NCI-H2171 (cell line): ENCODE results near the gene MPPED1.

ENCODE experiments used
- DNase-seq: peaks from one replicate; lab custom pipeline; 2025; lab: John Stamatoyannopoulos, UW

Gene MPPED1, protein sequence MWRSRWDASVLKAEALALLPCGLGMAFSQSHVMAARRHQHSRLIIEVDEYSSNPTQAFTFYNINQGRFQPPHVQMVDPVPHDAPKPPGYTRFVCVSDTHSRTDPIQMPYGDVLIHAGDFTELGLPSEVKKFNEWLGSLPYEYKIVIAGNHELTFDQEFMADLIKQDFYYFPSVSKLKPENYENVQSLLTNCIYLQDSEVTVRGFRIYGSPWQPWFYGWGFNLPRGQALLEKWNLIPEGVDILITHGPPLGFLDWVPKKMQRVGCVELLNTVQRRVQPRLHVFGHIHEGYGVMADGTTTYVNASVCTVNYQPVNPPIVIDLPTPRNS

DNA sequence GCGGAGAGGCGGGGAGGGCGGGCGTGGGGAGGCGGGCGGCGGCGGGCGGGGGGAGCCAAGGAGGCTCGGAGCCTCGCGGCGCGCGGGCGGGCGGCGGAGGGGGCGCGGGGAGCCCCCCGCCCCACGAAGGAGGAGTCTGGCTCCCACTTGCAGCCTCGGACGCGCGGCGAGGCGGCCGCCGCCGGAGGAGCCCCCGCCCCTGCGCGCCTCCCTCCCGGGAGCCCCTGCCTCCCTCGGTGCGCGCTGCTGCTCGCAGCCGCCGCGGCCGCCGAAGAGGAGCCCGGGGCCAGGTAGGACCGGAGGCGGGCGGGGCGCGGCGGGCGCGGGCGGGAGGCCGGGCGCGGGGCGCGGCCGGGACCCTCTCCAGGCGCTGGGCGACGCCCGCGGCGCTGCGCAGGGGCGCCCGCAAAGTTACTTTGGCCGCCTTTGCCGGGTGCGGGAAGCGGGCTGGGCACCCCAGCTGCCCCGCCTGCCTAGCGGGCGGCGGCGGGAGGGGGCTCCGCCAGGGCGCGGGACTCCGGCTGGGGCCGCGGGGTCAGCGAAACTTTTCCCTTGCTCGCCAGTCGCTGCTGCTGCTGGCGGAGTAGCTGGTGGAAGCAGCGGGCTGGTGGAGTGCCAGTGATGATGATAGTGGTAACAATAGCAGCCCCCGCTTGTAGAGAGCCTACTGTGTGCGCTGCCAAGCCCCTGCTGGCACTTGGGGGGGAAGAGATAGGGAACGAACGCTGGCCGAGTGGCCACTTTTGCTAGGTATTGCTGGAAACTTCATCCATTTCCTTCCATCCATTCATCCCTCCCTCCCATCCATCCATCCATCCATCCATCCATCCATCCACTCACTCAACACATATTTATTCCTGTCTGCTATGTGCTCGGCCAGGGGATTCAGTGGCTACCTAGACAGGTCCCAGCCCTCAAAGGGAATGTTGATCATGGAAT, at the start of gene MPPED1:
Gene MPPED1 (plus strand): TSS at position 146 of the 939 bp plus-strand sequence. CDS start 12,972 bp downstream, outside the sequence.
- no peak for DNase-seq

DNA sequence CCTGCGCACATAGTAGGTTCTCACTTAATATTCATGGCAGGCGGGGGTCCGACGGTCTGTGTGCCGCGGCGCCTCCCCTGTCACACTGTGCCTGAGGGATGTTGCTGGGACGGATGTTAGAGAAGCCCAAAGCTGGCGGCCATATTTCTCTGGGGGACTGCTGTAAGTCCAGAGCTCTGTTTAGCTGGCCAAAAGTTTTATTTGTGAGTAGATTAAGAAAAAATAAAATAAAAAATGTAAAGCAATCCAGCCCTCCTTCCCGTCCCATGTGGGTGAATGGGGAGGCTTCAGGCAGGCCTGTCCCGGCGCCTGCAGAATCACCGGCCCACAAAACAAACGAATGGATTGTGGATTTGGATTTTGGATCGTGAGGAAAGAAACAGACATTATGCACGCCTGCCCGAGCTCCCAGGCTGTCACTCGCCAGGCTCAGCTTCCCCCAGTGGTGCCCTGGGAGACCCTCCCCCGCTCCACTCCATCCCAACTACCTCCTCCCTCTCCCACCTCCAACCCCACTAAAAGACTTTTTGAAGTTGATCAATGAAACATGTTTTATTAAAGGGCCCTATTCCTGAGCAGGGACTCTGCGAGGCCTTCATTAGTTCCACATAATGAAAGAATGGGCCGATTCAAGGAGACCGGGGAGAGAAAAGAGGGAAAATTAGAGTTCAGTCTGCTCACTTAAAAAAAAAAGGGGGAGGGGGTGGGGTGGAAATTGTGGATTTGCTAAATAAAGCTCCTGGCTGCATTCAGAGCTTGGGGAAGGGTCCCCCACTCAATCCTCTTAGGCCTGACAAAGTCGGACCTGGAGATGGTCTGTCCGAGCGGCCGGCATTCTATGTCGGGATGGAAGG, 48.3 kb upstream of the MPPED1 start:
- no peak for DNase-seq

DNA sequence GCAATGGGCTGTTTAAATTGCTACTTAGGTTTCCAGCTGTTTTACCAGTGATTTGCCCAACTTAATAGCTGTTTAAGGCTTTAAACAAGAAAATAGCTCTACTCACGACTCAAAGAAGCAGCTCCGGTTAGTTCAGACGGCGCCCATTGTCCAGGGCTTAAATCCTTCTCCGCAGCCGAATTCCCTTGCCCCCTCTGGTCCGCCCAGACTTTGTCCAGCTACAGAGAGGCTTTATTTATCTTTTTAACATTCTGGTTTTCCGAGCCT, 47.7 kb upstream of the MPPED1 start:
- DNase-seq: no peak

DNA sequence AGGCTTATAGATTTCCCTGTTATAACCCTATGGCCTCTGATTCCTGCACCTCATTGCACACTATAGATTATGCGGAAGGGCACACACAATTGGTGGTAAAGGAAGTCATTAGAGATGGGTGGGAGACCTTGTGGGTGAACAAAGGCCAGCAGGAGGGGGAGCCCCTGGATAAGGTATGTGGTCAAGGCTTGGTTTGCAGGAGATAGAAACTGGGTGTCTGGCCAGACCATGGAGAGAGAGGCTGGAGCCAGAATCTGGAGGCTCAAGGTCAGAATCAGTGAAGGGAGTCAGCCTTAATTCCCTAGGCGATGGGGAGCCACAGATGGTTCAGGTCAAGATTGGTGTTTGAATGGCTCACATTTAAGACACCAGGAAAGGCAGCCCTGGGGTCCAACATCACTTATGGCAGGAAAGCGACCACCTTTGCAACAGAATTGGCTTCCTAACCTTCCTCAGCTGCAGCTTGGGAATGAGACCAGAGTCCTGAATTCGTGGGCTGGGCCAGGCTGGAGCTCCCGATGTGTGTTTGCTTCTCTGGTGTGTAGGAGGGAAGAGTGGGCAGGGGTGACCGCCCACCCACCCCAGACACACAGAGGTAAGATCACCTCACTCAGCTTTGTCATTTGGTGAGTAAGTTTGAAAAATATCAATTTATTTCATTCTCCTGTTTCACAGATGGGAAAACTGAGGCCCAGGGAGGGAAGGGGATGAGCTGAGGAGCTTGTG, 45.9 kb upstream of the MPPED1 start:
- DNase-seq: no peak

GRCh38 chr22:43370036-43370435, 41.8 kb upstream of the MPPED1 start:
- DNase-seq: no peak

DNA sequence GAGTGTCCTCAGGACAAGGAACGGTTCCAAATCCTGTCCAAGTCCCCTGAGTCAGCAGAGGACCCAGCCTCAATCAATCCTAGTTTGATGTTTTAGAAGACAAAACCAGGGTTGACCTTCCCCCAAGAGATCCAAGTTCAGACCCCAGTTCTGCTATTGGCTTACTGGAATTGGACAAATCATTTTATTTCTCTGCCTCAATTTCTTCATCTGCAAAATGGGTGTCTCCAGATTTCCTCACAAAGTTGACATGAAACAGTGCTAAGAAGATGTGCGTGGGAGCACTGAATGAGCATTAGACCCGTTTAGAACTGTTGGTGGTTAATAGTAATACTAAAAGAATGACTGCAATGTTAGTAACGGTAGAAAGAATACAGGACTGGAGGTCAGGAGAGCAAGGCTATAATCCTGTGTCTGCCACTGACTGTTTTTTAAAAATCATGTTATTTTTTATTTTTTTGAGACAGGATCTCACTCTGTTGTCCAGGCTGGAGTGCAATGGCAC, 35.8 kb upstream of the MPPED1 start:
- no peak for DNase-seq

- DNase-seq: no peak
These were observed 34.9 kb upstream of the MPPED1 start for GRCh38 chr22:43376765-43377547.

- no peak for DNase-seq
These were observed 34.3 kb upstream of the MPPED1 start for GRCh38 chr22:43377548-43377895.

- DNase-seq: no peak
These were observed 33.7 kb upstream of the MPPED1 start for GRCh38 chr22:43377896-43378704.

GRCh38 chr22:43381693-43382092, 30.1 kb upstream of the MPPED1 start:
- no peak for DNase-seq

DNA sequence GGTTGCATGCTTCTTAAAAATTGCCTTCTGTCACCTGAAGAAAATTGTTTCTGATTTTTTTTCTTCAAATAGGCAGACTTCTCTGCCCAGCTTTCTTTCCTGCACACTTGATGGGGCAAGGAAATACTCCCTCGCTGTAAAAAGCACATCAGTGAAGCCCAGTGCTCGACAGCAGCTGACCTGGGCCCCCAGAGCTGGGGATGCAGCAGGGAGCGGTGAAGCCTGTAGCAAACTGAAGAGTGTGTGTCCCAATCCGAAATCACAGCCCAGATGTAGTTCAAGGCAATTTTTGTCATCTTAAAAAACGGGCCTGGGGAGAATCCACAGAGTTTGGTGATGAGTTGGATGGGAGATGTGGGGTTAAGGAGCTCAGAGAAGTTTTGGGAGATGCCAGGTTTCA, 27.0 kb upstream of the MPPED1 start:
- DNase-seq: no peak

DNA sequence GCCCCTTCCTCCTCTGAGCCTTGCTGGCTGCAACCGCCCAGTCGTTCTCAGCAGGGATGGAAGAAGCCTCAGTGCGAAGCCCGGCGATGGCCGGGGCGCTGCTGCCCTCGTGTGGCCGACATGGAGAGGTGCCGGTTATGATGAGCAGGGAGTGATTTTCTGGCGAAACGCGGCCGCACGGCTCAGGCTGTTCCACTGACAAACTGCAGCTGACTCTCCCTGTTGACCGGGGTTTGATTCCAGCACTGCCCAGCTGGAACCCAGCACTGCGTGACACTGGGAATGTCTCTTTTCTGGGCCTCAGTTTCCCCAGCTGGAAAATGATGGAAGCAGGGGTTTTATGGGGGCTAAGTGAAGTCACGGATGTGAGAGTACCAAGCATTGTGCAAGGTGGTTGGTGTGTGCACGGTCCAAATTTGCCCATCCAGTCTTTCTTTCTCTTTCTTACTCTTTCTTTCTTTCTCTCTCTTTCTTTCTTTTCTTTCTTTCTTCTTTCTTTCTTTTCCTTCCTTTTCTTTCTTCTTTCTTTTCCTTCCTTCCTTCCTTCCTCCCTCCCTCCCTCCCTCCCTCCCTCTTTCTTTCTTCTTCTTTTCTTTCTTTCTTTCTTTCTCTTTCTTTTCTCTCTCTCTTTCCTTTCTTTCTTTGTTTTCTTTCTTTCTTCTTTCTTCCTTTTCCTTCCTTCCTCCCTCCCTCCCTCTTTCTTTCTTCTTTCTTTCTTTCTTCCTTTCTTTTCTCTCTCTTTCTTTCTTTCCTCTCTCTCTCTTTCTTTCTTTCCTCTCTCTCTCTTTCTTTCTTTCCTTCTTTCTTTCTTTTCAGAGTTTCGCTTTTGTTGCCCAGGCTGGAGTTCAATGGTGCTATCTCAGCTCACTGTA, 25.8 kb upstream of the MPPED1 start:
- peak; percentile 69 for DNase-seq

- DNase-seq: no peak
These were observed 24.0 kb upstream of the MPPED1 start for GRCh38 chr22:43387815-43388214.

DNA sequence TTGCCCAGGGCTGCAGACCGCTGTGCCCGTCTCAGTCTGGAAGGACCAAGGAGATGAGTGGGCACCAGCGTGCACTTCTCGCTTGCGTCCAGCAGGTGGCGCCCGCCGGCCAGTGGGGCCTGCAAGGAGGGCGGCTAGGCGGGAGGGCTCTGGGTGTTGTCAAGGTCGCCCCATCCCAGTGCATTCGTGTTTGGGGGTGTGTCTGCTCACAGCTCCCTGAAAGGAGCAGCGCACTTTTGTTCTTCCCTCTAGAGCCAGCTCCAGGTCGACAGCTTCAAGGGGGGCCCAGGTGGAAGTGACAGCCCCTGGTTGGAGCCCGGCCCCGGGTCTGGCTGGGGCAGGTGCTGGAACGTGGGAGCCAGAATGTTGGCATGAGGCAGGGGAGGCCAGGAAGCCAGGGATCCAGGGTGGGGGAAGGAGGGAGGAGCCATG, 23.4 kb upstream of the MPPED1 start:
- DNase-seq: peak; percentile 70

- DNase-seq: no peak
These were observed 22.5 kb upstream of the MPPED1 start for GRCh38 chr22:43389227-43389836.

GRCh38 chr22:43390166-43390565, 21.6 kb upstream of the MPPED1 start:
- DNase-seq: no peak

- no peak for DNase-seq
These were observed 20.9 kb upstream of the MPPED1 start for GRCh38 chr22:43390872-43391271.

DNA sequence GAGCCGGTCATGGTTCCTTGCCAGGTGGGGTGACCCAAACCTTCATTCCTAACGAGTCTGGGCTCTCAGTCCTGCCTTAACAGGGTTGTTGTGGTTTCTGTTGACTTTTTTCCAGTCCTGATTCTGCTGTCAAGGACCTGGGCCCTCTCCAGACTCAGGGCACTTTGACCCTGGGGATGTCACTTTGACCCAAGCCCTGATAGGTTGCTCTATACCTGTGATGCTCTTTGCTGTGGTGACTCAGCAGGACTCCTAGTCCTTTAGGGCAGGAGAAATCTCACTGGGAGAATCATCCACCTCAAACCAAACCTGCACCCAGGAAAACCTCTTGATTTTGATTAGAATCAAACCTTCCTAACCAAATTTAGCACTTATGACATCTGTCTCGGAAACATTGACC, 20.5 kb upstream of the MPPED1 start:
- no peak for DNase-seq
